Astrocyte of the spinal cord (primary cell): ENCODE data around the gene KANSL1.
A peak's percentile ranks its signal among the peaks of the same experiment; 100 is the strongest.

Source experiments
- DNase-seq: peaks from one replicate; pipeline ENCODE4 v3.0.0; 2011; ENCODE audit warnings: low read depth, low spot score
- H3K4me3 ChIP-seq: 2 replicates; pipeline ENCODE4 v1.5.1; 2011; ENCODE audit warnings: low read depth, mild to moderate bottlenecking, low read length, moderate library complexity
- CTCF ChIP-seq: IDR thresholded peaks from 2 replicates; pipeline ENCODE4 v1.5.1; 2012; ENCODE audit warnings: low read depth, mild to moderate bottlenecking, low read length, inconsistent platforms
- in situ Hi-C: cut with HindIII; loops from 2 replicates; pipeline ENCODE4 v1.10.0; 2017; ENCODE audit warnings: low sequenced_read_pairs

KANSL1 gene

GRCh38 chr17:46159686-46160085 is 33.5 kb downstream of the KANSL1 start:
- DNase-seq, result peak; percentile 57
- in situ Hi-C loops, result no loop called here
- H3K4me3 ChIP-seq, result no peak overlapping the region
- no peak for TF ChIP-seq CTCF

DNA sequence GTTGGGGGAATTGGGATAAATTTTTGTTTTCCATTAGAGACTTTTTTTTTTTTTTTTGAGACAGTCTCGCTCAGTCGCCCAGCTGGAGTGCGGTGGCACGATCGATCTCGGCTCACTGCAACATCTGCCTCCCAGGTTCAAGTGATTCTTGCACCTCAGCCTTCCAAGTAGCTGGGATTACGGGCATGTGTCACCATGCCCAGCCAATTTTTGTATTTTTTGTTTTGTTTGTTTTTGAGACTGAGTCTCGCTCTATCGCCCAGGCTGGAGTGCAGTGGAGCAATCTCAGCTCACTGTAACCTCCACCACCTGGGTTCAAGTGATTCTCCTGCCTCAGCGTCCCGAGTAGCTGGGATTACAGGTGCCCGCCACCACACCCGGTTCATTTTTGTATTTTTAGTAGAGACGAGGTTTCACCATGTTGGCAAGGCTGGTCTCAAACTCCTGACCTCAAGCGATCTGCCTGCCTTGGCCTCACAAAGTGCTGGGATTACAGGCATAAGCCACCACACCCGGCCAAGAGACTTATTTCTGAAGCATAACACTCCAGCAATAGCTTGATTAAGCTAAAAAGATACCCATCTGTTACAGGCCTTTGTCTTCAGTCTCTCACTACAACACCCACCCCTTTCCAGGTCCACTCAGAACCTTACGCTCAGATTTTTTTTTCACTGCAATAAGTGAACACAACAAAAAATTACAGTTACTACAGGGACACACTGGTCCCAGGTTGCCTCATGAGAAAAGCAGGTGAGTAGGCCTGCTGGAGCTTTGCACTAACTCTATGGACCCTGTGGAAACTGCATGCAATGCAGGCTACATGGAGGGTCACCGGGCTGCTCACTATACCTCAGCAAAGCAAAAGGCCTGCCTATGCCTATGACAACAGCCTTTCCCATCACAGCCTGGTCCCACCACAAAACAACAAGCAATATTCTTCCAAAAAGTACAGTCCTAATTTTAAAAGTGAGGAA is 34.6 kb downstream of the KANSL1 start:
- in situ Hi-C loops, result no loop called here
- no peak for TF ChIP-seq CTCF
- no peak overlapping the region for H3K4me3 ChIP-seq
- no peak for DNase-seq

GRCh38 chr17:46157443-46158062 is 35.7 kb downstream of the KANSL1 start:
- no peak for TF ChIP-seq CTCF
- DNase-seq, result peak; percentile 76
- in situ Hi-C loops, result no loop called here
- no peak overlapping the region for H3K4me3 ChIP-seq

DNA sequence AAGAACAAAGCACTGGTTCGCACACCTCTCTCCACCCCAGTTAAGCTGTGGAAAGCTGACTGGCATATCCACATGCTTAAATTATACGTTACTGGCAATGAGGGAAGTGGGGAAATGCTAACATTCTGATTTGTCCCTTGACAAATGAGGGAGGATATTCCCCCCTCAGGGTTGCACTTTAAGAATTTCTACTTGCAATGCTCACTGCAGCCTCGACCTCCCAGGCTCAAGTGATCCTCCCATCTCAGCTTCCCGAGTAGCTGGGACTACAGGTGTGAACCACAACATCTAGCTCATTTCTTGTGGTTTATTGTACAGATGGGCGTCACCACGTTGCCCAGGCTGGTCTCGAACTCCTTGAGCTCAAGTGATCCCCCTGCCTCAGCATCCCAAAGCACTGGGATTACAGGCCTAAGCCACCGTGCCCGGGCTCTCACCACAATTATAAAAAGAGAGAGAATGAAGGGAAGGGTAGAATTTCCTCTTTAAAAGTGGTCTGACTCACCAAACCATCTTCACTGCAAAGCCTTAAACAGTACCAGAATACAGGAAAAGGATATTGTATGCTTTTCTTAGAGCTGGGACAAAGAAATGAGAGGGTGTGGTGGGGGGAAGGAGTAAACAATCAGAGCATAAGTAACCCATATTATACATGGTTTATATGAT is 38.9 kb downstream of the KANSL1 start:
- H3K4me3 ChIP-seq, result no peak overlapping the region
- in situ Hi-C loops, result no loop called here
- TF ChIP-seq CTCF, result no peak
- peak; percentile 53 for DNase-seq

- no peak for DNase-seq
- in situ Hi-C loops, result no loop called here
- no peak for TF ChIP-seq CTCF
- no peak overlapping the region for H3K4me3 ChIP-seq
Measured at GRCh38 chr17:46152423-46152822, 40.8 kb downstream of the KANSL1 start.

DNA sequence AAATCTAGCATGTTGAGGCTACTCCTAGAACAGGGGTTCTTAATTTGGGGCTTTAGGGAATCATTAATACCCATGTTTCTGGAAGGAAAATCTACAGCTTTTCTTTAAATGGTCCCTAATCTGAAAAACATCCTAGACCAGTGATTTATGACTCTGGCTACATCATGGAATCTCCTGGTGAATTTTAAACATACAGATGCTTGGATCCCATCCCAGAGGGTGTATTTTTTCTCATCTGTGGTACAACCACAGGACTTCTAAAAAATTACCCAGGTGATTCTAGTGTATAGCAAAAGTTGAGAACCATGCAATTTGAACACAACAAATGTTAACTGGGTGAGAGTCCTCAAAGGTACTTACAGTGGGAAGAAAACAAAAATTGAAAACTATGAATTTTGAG is 41.5 kb downstream of the KANSL1 start:
- in situ Hi-C loops, result no loop called here
- no peak overlapping the region for H3K4me3 ChIP-seq
- DNase-seq, result no peak
- no peak for TF ChIP-seq CTCF
